Measurements from ENCODE around the gene ERCC6L.

The ERCC6L gene

GRCh38 chrX:72262077-72262476 lies 23.2 kb upstream of the ERCC6L start:
- no peak for TF ChIP-seq CTCF (IDR thresholded peaks at IDR 0.05)

GRCh38 chrX:72260448-72260847 lies 21.6 kb upstream of the ERCC6L start:
- no peak for TF ChIP-seq CTCF (IDR thresholded peaks at IDR 0.05)

GRCh38 chrX:72258174-72258573 lies 19.3 kb upstream of the ERCC6L start:
- TF ChIP-seq CTCF (IDR thresholded peaks at IDR 0.05): no peak

- TF ChIP-seq CTCF (IDR thresholded peaks at IDR 0.05): no peak
Measured at GRCh38 chrX:72255864-72256263, 17.0 kb upstream of the ERCC6L start.

GRCh38 chrX:72255445-72255844 lies 16.6 kb upstream of the ERCC6L start:
- TF ChIP-seq CTCF (IDR thresholded peaks at IDR 0.05): no peak

GRCh38 chrX:72254816-72255215 lies 16.0 kb upstream of the ERCC6L start:
- TF ChIP-seq CTCF (IDR thresholded peaks at IDR 0.05): no peak

- TF ChIP-seq CTCF (IDR thresholded peaks at IDR 0.05): no peak
Measured at GRCh38 chrX:72253686-72254085, 14.9 kb upstream of the ERCC6L start.

- TF ChIP-seq CTCF (IDR thresholded peaks at IDR 0.05): no peak
Measured at GRCh38 chrX:72247206-72247942, 8.5 kb upstream of the ERCC6L start.

Data from LNCAP (cell line).